GM23248 (cell line): ENCODE results near the gene TNS2. TPM values are rescaled to one million over a fixed set of nuclear protein-coding genes. Genes with fewer than 3 reads are reported as not detected.
"Not testable (repeated sequence)": the region's sequence is repeated elsewhere in the genome, so short reads cannot be mapped to it uniquely, and the experiment has no call there.

Experiments used
- DNase-seq: peaks from one replicate; pipeline ENCODE4 v3.0.0-alpha.2; 2015
- H2AFZ ChIP-seq: fragments of 200-600 bp; sonication (generic); 2 replicates; pipeline ENCODE4 v1.6.1; 2016; ENCODE audit warnings: antibody characterized with exemption
- H3F3A ChIP-seq: fragments of 200-600 bp; sonication (generic); 2 replicates; pipeline ENCODE4 v1.6.1; 2016; ENCODE audit warnings: mild to moderate bottlenecking, antibody characterized with exemption, mixed run types; ENCODE audit not compliant: insufficient read depth
- H3K27ac ChIP-seq: fragments of 200-600 bp; sonication (generic); 2 replicates; pipeline ENCODE4 v1.5.1; 2016; ENCODE audit warnings: mild to moderate bottlenecking
- H3K27me3 ChIP-seq: fragments of 200-600 bp; sonication (generic); replicated peaks from 2 replicates; pipeline ENCODE4 v1.6.1; 2016; ENCODE audit warnings: mild to moderate bottlenecking; ENCODE audit not compliant: insufficient read depth
- H3K36me3 ChIP-seq: fragments of 200-600 bp; sonication (generic); 2 replicates; pipeline ENCODE4 v1.6.1; 2016; ENCODE audit warnings: low read depth, mild to moderate bottlenecking
- H3K4me1 ChIP-seq: fragments of 200-600 bp; sonication (generic); 2 replicates; pipeline ENCODE4 v1.6.1; 2016; ENCODE audit warnings: mild to moderate bottlenecking; ENCODE audit not compliant: insufficient read depth
- H3K4me2 ChIP-seq: fragments of 200-600 bp; sonication (generic); one replicate; pipeline ENCODE4 v1.6.1; 2016; ENCODE audit warnings: mild to moderate bottlenecking; ENCODE audit not compliant: unreplicated experiment
- H3K4me3 ChIP-seq: fragments of 200-600 bp; sonication (generic); 2 replicates; pipeline ENCODE4 v1.5.1; 2016; ENCODE audit warnings: mild to moderate bottlenecking
- H3K79me2 ChIP-seq: fragments of 200-600 bp; sonication (generic); 2 replicates; pipeline ENCODE4 v1.6.1; 2016; ENCODE audit warnings: mild to moderate bottlenecking; ENCODE audit not compliant: insufficient read depth
- H3K9ac ChIP-seq: fragments of 200-600 bp; sonication (generic); 2 replicates; pipeline ENCODE4 v1.6.1; 2016; ENCODE audit warnings: mild to moderate bottlenecking
- H3K9me2 ChIP-seq: fragments of 200-600 bp; sonication (generic); 2 replicates; pipeline ENCODE4 v1.6.1; 2016; ENCODE audit warnings: mixed run types, mild to moderate bottlenecking, moderate library complexity; ENCODE audit not compliant: insufficient read depth
- H3K9me3 ChIP-seq: fragments of 200-600 bp; sonication (generic); one replicate; pipeline ENCODE4 v1.6.1; 2017; ENCODE audit warnings: low read depth
- H4K20me1 ChIP-seq: fragments of 200-600 bp; sonication (generic); 2 replicates; pipeline ENCODE4 v1.6.0; 2016; ENCODE audit not compliant: insufficient read depth
- EZH2 ChIP-seq: fragments of 200-600 bp; sonication (generic); IDR thresholded peaks from 2 replicates; pipeline ENCODE4 v1.6.1; 2018; ENCODE audit warnings: antibody characterized with exemption, mild to moderate bottlenecking; ENCODE audit not compliant: insufficient read depth, poor library complexity, severe bottlenecking
- EZH2phosphoT487 ChIP-seq: fragments of 200-600 bp; sonication (generic); IDR thresholded peaks from 2 replicates; pipeline ENCODE4 v1.6.1; 2018; ENCODE audit warnings: antibody characterized with exemption, moderate library complexity, mild to moderate bottlenecking, low read depth; ENCODE audit not compliant: insufficient read depth
- WGBS, 2 experiments: methylation state at CpG; one replicate each; pipeline ENCODE4 v1.1.6; 2015 to 2017; ENCODE audit warnings: low lambda C conversion rate in 2 of 2, low coverage in 1 of 2; ENCODE audit errors: missing lambda C conversion rate in 2 of 2; 5-methylcytosine and 5-hydroxymethylcytosine counted together
- in situ Hi-C: fragments of 300-500 bp; cut with MboI; formaldehyde crosslinking; loops from 2 replicates; pipeline ENCODE4 v1.15.0; 2020
- polyA plus RNA-seq: library from polyadenylated mRNA; unstranded; fragments of >200 nt; fragmentation: Nextera tagmentation; extraction: Ambion mirVana; gene quantifications from 2 replicates; pipeline ENCODE4 v1.2.1, GENCODE V29; 2016
- total RNA-seq: library from RNA; depleted of rRNA; stranded (reverse); fragments of >200 nt; shearing (Covaris generic); gene quantifications from 2 replicates; pipeline ENCODE4 v1.2.3, GENCODE V29; 2014

Gene TNS2
- total and polyA plus RNA-seq, 2 experiments from 2014 or later: 26.1 to 41.6 TPM

- H3K79me2 ChIP-seq: peaks cover 62% of the 10 kb centered on the region
- WGBS, 2 experiments: 99 to 100% methylated on average over 3 of the region's 3 CpGs
- peaks cover 74% of the 10 kb centered on the region for H3K36me3 ChIP-seq
Measured at GRCh38 chr12:53031616-53032015, 18.2 kb upstream of the TNS2 start.

GRCh38 chr12:53033832-53034231, 16.0 kb upstream of the TNS2 start:
- H3K9ac ChIP-seq, H3K9me3 ChIP-seq, H3K4me1 ChIP-seq, H3K27me3 ChIP-seq, in situ Hi-C loops, H3K4me2 ChIP-seq, H2AFZ ChIP-seq, H3K9me2 ChIP-seq, DNase-seq, H3K27ac ChIP-seq, H3K4me3 ChIP-seq, H4K20me1 ChIP-seq: not testable (repeated sequence)
- 78 to 80% methylated on average over 10 of the region's 10 CpGs for WGBS, 2 experiments
- Histone ChIP-seq H3F3A (peaks cover 36% of the 10 kb centered on the region), H3K79me2 (peaks cover 48% of the 10 kb centered on the region), H3K36me3 (peaks cover 70% of the 10 kb centered on the region)

More at GRCh38 chr12:53031616-53032015, 18.2 kb upstream of the TNS2 start:
- no peak overlapping the region for H3K9ac ChIP-seq
- no peak overlapping the region for H3K27ac ChIP-seq
- no peak for DNase-seq
- no peak overlapping the region for H2AFZ ChIP-seq
- in situ Hi-C loops: no loop called here
- no peaks in the 10 kb centered on the region for H4K20me1 ChIP-seq
- H3K9me2 ChIP-seq: no peaks in the 10 kb centered on the region
- peaks cover 30% of the 10 kb centered on the region for H3F3A ChIP-seq
- no peak overlapping the region for H3K4me3 ChIP-seq
- no peak for TF ChIP-seq EZH2
- TF ChIP-seq EZH2phosphoT487: no peak
- no peaks in the 10 kb centered on the region for H3K4me1 ChIP-seq
- H3K9me3 ChIP-seq: no peaks in the 10 kb centered on the region
- no peaks in the 10 kb centered on the region for H3K27me3 ChIP-seq
- no peak overlapping the region for H3K4me2 ChIP-seq

GRCh38 chr12:53034459-53034858, 15.4 kb upstream of the TNS2 start:
- Histone ChIP-seq H3F3A (peaks cover 40% of the 10 kb centered on the region), H4K20me1 (no peaks in the 10 kb centered on the region), H3K9me2 (no peaks in the 10 kb centered on the region), H3K27me3 (no peaks in the 10 kb centered on the region), H3K4me2 (no peak overlapping the region), H3K36me3 (peaks cover 72% of the 10 kb centered on the region), H3K27ac (no peak overlapping the region), H3K4me3 (no peak overlapping the region), H3K9me3 (no peaks in the 10 kb centered on the region), H3K9ac (no peak overlapping the region), H3K79me2 (peaks cover 45% of the 10 kb centered on the region), H2AFZ (no peak overlapping the region), H3K4me1 (no peaks in the 10 kb centered on the region)
- in situ Hi-C loops: no loop called here
- TF ChIP-seq EZH2phosphoT487 (no peak), EZH2 (no peak)
- DNase-seq: no peak
- 80 to 84% methylated on average over 8 of the region's 8 CpGs for WGBS, 2 experiments

GRCh38 chr12:53036802-53037201, 13.1 kb upstream of the TNS2 start:
- no peak for DNase-seq

GRCh38 chr12:53039851-53040250, 10.0 kb upstream of the TNS2 start:
- Histone ChIP-seq H3K9ac (no peak overlapping the region), H3K9me3 (no peaks in the 10 kb centered on the region), H3K36me3 (peaks cover 40% of the 10 kb centered on the region), H3F3A (peaks cover 66% of the 10 kb centered on the region), H3K27ac (no peak overlapping the region), H3K79me2 (peaks cover 5% of the 10 kb centered on the region; the same call in 1 of the 2 replicates), H4K20me1 (no peaks in the 10 kb centered on the region), H3K9me2 (no peaks in the 10 kb centered on the region), H3K4me3 (no peak overlapping the region), H3K4me2 (no peak overlapping the region), H3K4me1 (peaks cover 9% of the 10 kb centered on the region; the same call in 1 of the 2 replicates), H3K27me3 (no peaks in the 10 kb centered on the region), H2AFZ (no peak overlapping the region)
- in situ Hi-C loops: no loop called here
- no peak for DNase-seq
- no peak for TF ChIP-seq EZH2
- TF ChIP-seq EZH2phosphoT487: no peak
- 85 to 86% methylated on average over 4 of the region's 4 CpGs for WGBS, 2 experiments

More at GRCh38 chr12:53036802-53037201, 13.1 kb upstream of the TNS2 start:
- H3K9me3 ChIP-seq: no peaks in the 10 kb centered on the region
- WGBS, 2 experiments: 92 to 94% methylated on average over 3 of the region's 3 CpGs
- peaks cover 42% of the 10 kb centered on the region for H3F3A ChIP-seq
- H3K4me1 ChIP-seq: no peaks in the 10 kb centered on the region
- no peak overlapping the region for H3K4me3 ChIP-seq
- no peak overlapping the region for H3K9ac ChIP-seq
- in situ Hi-C loops: no loop called here
- TF ChIP-seq EZH2 (no peak), EZH2phosphoT487 (no peak)
- H4K20me1 ChIP-seq: no peaks in the 10 kb centered on the region
- H3K9me2 ChIP-seq: no peaks in the 10 kb centered on the region
- no peak overlapping the region for H3K27ac ChIP-seq
- H3K36me3 ChIP-seq: peaks cover 63% of the 10 kb centered on the region
- H3K4me2 ChIP-seq: no peak overlapping the region
- H3K79me2 ChIP-seq: peaks cover 30% of the 10 kb centered on the region
- no peak overlapping the region for H2AFZ ChIP-seq
- H3K27me3 ChIP-seq: no peaks in the 10 kb centered on the region
